ENCODE data around the gene CIBAR2. TPM values are rescaled to one million over a fixed set of nuclear protein-coding genes. Genes with fewer than 3 reads are reported as not detected.

The CIBAR2 gene
- total RNA-seq, 1 donor from 2014 or later = not detected

- TF ChIP-seq CTCF (conservative IDR thresholded peaks at IDR 0.05) = no peak
- Mint-ChIP-seq H3K4me1 (peaks cover 12% of the 10 kb centered on the region), H3K36me3 (ENCODE audit: low read depth) (no peaks in the 10 kb centered on the region), H3K27ac (ENCODE audit: unreplicated experiment) (no peak overlapping the region), H3K9me3 (no peaks in the 10 kb centered on the region), H3K27me3 (ENCODE audit: low read depth) (no peaks in the 10 kb centered on the region), H3K4me3 (no peak overlapping the region)
- DNase-seq (ENCODE audit: low read depth, low spot score) = no peak
Measured at GRCh38 chr16:85092309-85092708, 20.0 kb downstream of the CIBAR2 start.

- peaks cover 17% of the 10 kb centered on the region for H3K4me1 Mint-ChIP-seq
- no peaks in the 10 kb centered on the region for H3K27me3 Mint-ChIP-seq (ENCODE audit: low read depth)
- DNase-seq (ENCODE audit: low read depth, low spot score) = no peak
- no peak for TF ChIP-seq CTCF (conservative IDR thresholded peaks at IDR 0.05)
- H3K4me3 Mint-ChIP-seq = no peak overlapping the region
- no peaks in the 10 kb centered on the region for H3K36me3 Mint-ChIP-seq (ENCODE audit: low read depth)
- H3K27ac Mint-ChIP-seq (ENCODE audit: unreplicated experiment) = no peak overlapping the region
- no peaks in the 10 kb centered on the region for H3K9me3 Mint-ChIP-seq
Measured at GRCh38 chr16:85091522-85091910, 20.8 kb downstream of the CIBAR2 start.

- no peak overlapping the region for H3K4me3 Mint-ChIP-seq
- DNase-seq (ENCODE audit: low read depth, low spot score) = no peak
- H3K9me3 Mint-ChIP-seq = no peaks in the 10 kb centered on the region
- no peaks in the 10 kb centered on the region for H3K36me3 Mint-ChIP-seq (ENCODE audit: low read depth)
- H3K27ac Mint-ChIP-seq (ENCODE audit: unreplicated experiment) = peak overlapping the region; percentile 43
- H3K4me1 Mint-ChIP-seq = peaks cover 17% of the 10 kb centered on the region
- no peaks in the 10 kb centered on the region for H3K27me3 Mint-ChIP-seq (ENCODE audit: low read depth)
- no peak for TF ChIP-seq CTCF (conservative IDR thresholded peaks at IDR 0.05)
Measured at GRCh38 chr16:85090873-85091521, 21.3 kb downstream of the CIBAR2 start.

- no peak for TF ChIP-seq CTCF (conservative IDR thresholded peaks at IDR 0.05)
- Mint-ChIP-seq H3K4me3 (no peak overlapping the region), H3K27ac (ENCODE audit: unreplicated experiment) (no peak overlapping the region), H3K4me1 (peaks cover 20% of the 10 kb centered on the region), H3K27me3 (ENCODE audit: low read depth) (no peaks in the 10 kb centered on the region), H3K36me3 (ENCODE audit: low read depth) (no peaks in the 10 kb centered on the region), H3K9me3 (no peaks in the 10 kb centered on the region)
- no peak for DNase-seq (ENCODE audit: low read depth, low spot score)
Measured at GRCh38 chr16:85090181-85090580, 22.1 kb downstream of the CIBAR2 start.

- Mint-ChIP-seq H3K27me3 (ENCODE audit: low read depth) (no peaks in the 10 kb centered on the region), H3K4me1 (peaks cover 26% of the 10 kb centered on the region), H3K4me3 (no peak overlapping the region), H3K27ac (ENCODE audit: unreplicated experiment) (no peak overlapping the region), H3K36me3 (ENCODE audit: low read depth) (no peaks in the 10 kb centered on the region), H3K9me3 (no peaks in the 10 kb centered on the region)
- TF ChIP-seq CTCF (conservative IDR thresholded peaks at IDR 0.05) = no peak
- no peak for DNase-seq (ENCODE audit: low read depth, low spot score)
Measured at GRCh38 chr16:85089525-85089924, 22.7 kb downstream of the CIBAR2 start.
